Measurements from ENCODE around the gene ARMC12.
"Not testable (repeated sequence)": the region's sequence is repeated elsewhere in the genome, so short reads cannot be mapped to it uniquely, and the experiment has no call there.

The ARMC12 gene, protein sequence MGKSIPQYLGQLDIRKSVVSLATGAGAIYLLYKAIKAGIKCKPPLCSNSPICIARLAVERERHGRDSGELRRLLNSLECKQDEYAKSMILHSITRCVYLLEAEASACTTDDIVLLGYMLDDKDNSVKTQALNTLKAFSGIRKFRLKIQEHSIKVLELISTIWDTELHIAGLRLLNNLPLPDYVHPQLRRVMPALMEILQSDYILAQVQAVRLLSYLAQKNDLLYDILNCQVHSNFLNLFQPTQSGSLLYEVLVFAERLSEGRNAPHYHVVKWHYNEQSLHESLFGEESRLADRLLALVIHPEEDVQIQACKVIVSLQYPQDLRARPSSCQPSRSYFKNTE

DNA sequence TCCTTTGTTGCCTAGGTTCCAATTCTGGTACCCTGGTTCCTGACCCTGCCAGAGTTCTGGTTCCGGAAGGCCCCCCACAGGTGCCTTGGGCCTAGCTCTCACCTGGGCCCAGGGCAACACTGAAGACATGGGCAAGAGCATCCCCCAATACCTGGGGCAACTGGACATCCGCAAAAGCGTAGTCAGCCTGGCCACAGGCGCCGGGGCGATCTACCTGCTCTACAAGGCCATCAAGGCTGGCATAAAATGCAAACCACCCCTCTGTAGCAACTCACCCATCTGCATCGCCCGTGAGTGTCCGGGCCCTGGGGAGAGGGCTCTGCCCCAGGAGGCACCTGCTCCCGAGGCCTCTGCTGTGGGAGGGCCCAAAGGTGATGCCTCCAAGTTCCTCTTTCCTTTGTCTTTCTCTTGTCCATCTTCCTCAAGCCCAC lies at the start of gene ARMC12:
Gene ARMC12 (plus strand): TSS at position 51 of the 431 bp plus-strand sequence. CDS start 77 bp downstream, at position 128.
- peak within 1 kb of the TSS; percentile 95 for H3K27ac Mint-ChIP-seq
- H3K9me3 Mint-ChIP-seq, result no peaks in the 10 kb centered on the region
- H3K27me3 Mint-ChIP-seq, result no peaks in the 10 kb centered on the region
- H3K4me3 Mint-ChIP-seq, result peak within 1 kb of the TSS; percentile 60
- H3K4me1 Mint-ChIP-seq, result peaks cover 51% of the 10 kb centered on the region
- no peaks in the 10 kb centered on the region for H3K36me3 Mint-ChIP-seq

DNA sequence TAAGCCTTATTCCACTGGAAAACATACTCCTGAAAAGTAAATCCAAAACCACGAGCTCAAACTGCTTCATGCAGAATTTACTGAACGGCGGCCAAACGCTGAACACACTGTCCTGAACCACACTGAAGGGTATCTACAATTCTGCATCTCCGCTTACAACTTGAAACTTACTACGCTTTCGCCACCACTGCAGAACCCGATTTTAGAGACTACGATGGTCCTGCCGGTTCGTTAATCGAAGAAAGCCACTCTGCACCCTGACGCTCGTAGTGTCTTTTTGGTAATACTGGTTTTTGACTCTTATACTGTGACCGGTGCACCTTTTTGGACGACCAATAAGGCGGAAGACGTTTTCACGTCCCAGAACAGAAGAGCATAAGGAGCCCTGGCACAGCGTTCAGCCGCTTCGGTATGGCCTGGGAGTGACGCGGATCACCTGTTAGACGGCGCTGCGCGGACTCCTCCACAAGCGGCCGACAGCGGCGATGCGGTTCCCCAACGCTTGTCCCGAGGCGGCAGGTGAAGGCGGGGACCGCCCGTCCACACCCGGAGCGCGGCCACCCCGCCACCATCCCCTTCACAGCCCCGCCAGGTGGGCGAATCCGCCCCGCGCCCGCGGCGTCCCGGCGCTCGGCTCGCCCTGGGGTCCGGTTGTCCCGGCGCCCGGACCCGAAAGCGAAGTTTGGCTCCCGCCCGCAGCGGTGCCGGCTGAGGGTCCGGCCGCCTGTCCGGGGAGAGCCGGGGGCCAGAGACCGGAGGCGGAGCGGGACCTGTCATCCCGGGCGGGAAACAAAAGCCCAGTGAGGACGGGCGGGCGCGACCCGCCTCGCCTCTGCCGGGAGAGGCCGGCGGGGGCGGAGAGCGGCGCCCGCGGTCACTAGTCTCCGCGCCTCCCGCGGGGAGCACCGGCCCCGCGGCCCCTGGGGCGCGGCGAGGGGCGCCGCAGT lies 48.9 kb upstream of the ARMC12 start:
- H3K4me1 Mint-ChIP-seq, result peaks cover 10% of the 10 kb centered on the region
- H3K27ac Mint-ChIP-seq, result peak overlapping the region; percentile 99
- no peaks in the 10 kb centered on the region for H3K9me3 Mint-ChIP-seq
- no peaks in the 10 kb centered on the region for H3K27me3 Mint-ChIP-seq
- no peaks in the 10 kb centered on the region for H3K36me3 Mint-ChIP-seq
- H3K4me3 Mint-ChIP-seq, result peak overlapping the region; percentile 99

DNA sequence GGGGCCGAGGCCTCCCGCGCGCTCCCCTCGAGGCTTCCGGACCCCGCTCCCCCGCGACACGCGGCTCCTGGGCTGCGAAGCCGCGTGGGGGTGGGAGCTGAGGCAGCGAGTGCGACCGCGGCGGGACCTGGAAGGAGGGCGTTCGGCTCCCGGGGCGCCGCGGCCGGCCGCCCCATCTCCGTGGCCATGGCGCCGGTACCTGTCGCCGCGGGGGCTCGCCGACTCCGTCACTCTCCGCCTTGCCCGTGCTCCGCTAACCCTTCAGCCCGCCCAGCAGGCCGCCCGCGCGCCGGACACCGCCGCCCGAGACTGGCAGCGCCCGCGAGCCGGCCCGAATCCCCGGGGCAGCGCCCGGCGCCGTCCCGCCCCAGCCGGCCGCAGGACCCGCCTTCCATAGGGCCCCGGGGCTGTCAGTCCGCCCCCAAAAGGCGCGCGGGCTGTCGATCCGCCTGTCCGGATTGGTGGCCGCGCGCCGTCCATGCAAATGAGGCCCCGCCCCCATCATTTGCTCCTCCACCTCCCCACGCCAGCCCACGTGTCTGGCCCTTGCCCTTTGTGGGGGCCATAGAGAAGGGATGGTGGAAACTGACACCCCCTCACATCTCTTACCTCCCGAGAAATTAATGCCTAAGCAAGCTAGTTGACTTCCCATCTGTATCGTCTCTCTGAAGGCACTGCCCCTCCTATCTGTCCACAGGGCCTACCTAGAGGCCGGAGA lies 48.1 kb upstream of the ARMC12 start, which contains the start of gene FKBP5:
Gene FKBP5 (minus strand): TSS at position 311 of the 718 bp plus-strand sequence. CDS start 46,091 bp downstream, outside the sequence.
- Mint-ChIP-seq H3K27me3 (no peaks in the 10 kb centered on the region), H3K9me3 (no peaks in the 10 kb centered on the region), H3K27ac (peak within 1 kb of the TSS; percentile 99), H3K4me1 (peaks cover 7% of the 10 kb centered on the region), H3K4me3 (peak within 1 kb of the TSS; percentile 99), H3K36me3 (no peaks in the 10 kb centered on the region)

DNA sequence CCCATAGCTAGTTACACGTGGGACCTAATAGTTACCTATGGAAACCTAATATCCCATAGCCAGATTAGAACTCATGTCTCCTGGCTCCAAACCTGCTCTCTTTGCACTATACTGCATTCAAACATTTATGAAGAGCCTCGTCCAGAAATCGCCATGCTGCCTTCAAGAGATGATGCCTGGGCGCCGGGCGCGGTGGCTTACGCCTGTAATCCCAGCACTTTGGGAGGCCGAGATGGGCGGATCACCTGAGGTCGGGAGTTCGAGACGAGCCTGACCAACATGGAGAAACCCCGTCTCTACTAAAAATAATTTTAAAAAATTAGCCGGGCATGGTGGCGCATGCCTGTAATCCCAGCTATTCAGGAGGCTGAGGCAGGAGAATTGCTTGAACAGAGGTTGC lies 46.8 kb upstream of the ARMC12 start:
- H3K9me3 Mint-ChIP-seq, H3K36me3 Mint-ChIP-seq, H3K27me3 Mint-ChIP-seq: not testable (repeated sequence)
- H3K27ac Mint-ChIP-seq, result peak overlapping the region; percentile 51
- H3K4me1 Mint-ChIP-seq, result peaks cover 12% of the 10 kb centered on the region
- H3K4me3 Mint-ChIP-seq, result peak overlapping the region; percentile 52

DNA sequence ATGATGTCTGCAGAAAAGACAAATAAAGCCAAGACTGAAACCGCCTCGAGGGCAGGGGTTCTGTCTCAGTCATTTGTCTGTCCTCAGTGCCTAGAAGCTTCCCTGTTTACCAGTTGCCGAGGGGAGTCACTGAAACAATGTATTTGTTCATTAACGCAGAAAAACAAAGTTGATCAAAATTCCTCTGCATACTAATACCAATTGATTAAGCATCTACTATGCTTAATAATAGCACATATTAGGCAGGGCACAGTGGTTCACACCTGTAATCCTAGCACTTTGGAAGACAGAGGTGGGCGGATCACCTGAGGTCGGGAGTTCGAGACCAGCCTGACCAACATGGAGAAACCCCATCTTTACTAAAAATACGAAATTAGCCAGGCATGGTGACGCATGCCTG lies 46.3 kb upstream of the ARMC12 start:
- no peak overlapping the region for H3K27ac Mint-ChIP-seq
- H3K4me3 Mint-ChIP-seq, result no peak overlapping the region
- no peaks in the 10 kb centered on the region for H3K9me3 Mint-ChIP-seq
- no peaks in the 10 kb centered on the region for H3K27me3 Mint-ChIP-seq
- H3K4me1 Mint-ChIP-seq, result peaks cover 12% of the 10 kb centered on the region
- H3K36me3 Mint-ChIP-seq, result no peaks in the 10 kb centered on the region

DNA sequence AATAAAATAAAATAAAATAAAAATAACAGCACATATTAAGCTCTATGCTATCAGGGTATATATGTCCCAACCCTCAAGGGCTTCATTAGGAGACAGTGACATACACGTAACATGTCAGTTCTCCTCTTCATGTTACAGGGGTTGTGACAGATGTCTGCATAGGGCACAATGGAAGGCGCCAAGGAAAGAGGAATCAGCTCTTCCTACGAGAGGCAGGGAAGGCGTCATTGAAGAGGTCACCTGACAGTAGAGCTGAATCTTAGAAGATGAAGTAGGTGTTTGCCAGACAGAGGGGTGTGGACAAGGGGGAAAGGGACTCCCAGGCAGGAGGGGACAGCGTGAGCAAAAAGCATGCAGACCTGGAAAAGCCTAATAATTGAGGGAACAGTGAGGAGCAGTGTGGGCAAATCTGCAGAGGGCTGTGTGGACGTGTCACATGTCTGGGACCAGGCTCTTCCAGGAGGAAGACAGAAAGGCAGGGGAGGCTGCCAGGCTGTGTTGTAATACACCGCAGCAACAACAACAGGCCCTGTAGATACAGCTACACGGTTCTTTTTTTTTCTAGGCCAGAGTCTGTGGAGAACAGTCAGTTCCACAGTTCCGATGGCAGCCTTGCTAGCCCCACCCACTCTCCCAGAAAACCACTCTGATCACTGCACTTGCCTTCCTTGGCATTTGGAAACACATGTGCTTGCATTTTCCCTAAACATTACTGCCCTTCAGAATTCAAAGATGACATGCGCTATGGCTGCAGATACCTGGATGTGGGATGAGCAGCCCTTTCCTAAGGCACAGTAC lies 45.6 kb upstream of the ARMC12 start:
- peak overlapping the region; percentile 2 for H3K27ac Mint-ChIP-seq
- peaks cover 12% of the 10 kb centered on the region for H3K4me1 Mint-ChIP-seq
- H3K36me3 Mint-ChIP-seq, result no peaks in the 10 kb centered on the region
- H3K9me3 Mint-ChIP-seq, result no peaks in the 10 kb centered on the region
- no peak overlapping the region for H3K4me3 Mint-ChIP-seq
- no peaks in the 10 kb centered on the region for H3K27me3 Mint-ChIP-seq

DNA sequence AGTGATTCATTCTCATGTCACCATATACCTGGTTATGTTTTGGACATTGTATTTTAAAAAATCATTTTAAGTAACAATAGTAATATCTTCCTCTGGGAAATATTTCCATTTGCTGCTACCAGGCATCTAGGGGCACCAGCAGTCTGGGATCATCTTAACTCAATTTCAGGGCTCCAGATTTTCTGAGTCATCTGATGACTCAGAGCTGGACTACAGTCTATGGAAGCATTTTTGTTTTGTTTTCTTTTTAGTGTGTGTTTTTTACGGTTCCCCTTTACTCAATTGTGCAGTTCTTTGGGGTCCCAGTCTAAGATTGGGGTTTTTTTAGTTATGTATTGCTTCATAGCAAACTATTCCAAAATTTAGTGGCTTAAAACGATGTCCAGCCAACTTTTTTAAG lies 42.4 kb upstream of the ARMC12 start:
- H3K9me3 Mint-ChIP-seq, result no peaks in the 10 kb centered on the region
- H3K27me3 Mint-ChIP-seq, result no peaks in the 10 kb centered on the region
- H3K36me3 Mint-ChIP-seq, result no peaks in the 10 kb centered on the region
- no peak overlapping the region for H3K4me3 Mint-ChIP-seq
- peaks cover 8% of the 10 kb centered on the region for H3K4me1 Mint-ChIP-seq
- H3K27ac Mint-ChIP-seq, result no peak overlapping the region

DNA sequence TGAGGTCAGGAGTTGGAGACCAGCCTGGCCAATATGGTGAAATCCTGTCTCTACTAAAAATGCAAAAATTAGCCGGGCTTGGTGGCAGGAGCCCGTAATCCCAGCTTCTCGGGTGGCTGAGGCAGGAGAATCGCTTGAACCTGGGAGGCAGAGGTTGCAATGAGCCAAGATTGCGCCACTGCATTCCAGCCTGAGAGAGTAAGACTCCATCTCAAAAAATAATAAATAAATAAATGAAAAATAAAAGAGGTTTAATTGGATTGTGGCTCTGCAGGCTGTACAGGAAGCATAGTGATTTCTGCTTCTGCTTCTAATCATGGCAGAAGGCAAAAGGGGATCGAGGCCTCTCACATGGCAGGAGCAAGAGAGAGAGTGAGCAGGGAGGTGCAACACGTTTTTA lies 38.4 kb upstream of the ARMC12 start:
- H3K9me3 Mint-ChIP-seq, H3K36me3 Mint-ChIP-seq, H3K4me3 Mint-ChIP-seq, H3K27ac Mint-ChIP-seq, H3K4me1 Mint-ChIP-seq, H3K27me3 Mint-ChIP-seq: not testable (repeated sequence)

DNA sequence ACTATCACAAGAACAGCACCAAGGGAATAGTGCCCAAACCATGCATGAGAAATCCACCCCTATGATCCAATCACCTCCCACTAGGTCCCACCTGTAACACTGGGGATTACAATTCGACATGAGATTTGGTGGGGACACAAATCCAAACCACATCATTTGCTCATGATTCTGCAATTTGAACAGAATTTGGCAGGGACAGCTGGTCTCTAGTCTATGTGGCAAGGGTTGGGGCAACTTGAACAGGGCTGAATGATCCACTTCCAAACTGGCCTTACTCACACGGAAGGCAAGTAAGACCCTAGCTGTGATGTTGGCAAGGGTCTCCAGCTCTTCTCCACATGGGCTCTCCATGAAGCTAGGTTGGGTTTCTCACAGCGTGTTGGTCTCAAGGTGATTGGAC lies 38.0 kb upstream of the ARMC12 start:
- Mint-ChIP-seq H3K9me3 (no peaks in the 10 kb centered on the region), H3K36me3 (no peaks in the 10 kb centered on the region), H3K27me3 (no peaks in the 10 kb centered on the region), H3K4me1 (peaks cover 5% of the 10 kb centered on the region), H3K27ac (no peak overlapping the region), H3K4me3 (no peak overlapping the region)

DNA sequence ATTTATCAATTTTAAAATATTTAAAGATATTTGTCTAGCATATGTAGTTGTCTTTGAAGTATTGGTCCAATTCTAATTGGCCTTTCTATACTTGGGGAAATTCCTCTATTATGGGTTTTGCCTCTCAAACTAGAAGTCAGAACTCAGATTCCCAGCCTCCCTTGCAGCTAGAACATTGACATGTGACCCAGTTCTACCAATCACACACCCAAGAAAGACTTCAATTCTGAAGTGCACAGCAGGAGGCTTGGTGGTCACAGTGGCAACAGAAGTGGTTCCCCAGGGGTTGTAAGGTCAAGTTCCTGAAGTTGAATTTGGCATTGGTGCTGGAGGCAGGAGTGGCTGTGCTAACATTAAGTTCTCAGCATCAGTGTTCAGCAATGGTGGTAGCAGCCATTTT lies 33.3 kb upstream of the ARMC12 start:
- Mint-ChIP-seq H3K9me3 (no peaks in the 10 kb centered on the region), H3K4me3 (no peak overlapping the region), H3K27ac (no peak overlapping the region), H3K27me3 (no peaks in the 10 kb centered on the region), H3K36me3 (no peaks in the 10 kb centered on the region), H3K4me1 (no peaks in the 10 kb centered on the region)

DNA sequence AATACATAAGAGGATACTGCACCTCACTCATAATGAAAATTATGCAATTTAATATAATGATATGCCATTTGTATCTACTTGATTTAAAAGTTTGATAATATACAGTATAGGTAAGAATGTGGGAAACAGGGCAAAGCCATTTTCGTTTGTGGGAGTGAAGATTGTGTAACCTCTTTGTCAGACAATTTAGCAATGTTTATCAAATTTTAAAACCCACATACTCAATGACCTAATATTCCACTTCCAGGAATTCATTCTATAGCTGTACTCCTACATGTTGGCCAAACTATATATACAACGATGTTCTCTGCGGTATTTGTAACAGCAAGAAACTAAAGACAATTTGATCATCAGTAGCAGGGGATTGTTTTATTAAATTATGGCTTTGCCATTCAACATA lies 30.4 kb upstream of the ARMC12 start:
- no peaks in the 10 kb centered on the region for H3K27me3 Mint-ChIP-seq
- no peak overlapping the region for H3K27ac Mint-ChIP-seq
- H3K4me3 Mint-ChIP-seq, result no peak overlapping the region
- H3K9me3 Mint-ChIP-seq, result peaks cover 5% of the 10 kb centered on the region
- peaks cover 5% of the 10 kb centered on the region for H3K36me3 Mint-ChIP-seq
- peaks cover 14% of the 10 kb centered on the region for H3K4me1 Mint-ChIP-seq

DNA sequence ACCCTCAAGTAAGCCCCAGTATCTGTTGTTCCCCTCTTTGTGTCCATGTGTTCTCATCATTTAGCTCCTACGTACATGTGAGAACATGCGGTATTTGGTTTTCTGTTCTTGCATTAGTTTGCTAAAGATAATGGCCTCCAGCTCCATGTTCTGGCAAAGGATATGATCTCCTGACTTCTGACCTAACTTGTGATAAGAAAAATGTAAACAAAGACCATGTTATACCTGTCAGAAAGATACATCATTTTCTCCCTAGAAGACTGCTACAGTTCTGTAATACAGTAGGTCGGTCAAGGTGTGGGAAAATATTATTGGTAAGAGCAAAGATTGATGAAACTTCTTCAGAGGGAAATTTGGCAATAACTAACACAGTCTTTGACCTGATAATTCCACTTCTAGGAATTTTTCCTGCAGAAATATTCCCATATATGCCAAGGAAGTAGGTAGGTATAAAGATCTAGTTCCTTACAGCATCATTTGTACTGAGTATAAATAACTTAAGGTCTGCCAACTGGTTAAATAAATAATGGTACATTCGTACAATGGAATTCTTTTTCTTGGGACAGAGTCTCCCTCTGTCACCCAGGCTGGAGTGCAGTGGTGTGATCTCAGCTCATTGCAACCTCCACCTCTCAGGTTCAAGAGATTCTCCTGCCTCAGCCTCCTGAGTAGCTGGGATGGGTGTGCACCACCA lies 29.0 kb upstream of the ARMC12 start:
- Mint-ChIP-seq H3K4me3 (no peak overlapping the region), H3K36me3 (peaks cover 5% of the 10 kb centered on the region), H3K27ac (no peak overlapping the region), H3K4me1 (peaks cover 15% of the 10 kb centered on the region), H3K27me3 (no peaks in the 10 kb centered on the region), H3K9me3 (peaks cover 5% of the 10 kb centered on the region)

DNA sequence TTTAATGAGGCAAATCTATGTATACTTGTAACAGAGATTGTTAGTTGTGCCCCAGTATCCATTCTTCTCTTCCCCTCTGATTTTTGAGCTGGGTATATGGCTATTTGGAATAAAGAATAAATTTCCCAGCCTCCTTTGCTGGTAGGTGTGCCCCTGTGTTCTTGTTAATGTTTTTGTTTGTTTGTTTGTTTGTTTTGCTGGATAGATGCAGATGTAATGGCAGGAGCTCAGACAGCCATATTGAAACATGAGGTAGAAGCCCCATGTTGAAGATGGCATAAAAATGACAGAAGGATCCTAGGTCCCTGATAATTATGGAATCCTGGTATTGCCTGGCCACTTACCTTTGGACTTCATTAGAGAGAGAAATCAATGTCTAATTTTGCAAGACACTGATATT lies 28.2 kb upstream of the ARMC12 start:
- Mint-ChIP-seq H3K36me3 (peaks cover 5% of the 10 kb centered on the region), H3K4me3 (no peak overlapping the region), H3K27ac (no peak overlapping the region), H3K27me3 (no peaks in the 10 kb centered on the region), H3K4me1 (peaks cover 22% of the 10 kb centered on the region), H3K9me3 (peaks cover 5% of the 10 kb centered on the region)

DNA sequence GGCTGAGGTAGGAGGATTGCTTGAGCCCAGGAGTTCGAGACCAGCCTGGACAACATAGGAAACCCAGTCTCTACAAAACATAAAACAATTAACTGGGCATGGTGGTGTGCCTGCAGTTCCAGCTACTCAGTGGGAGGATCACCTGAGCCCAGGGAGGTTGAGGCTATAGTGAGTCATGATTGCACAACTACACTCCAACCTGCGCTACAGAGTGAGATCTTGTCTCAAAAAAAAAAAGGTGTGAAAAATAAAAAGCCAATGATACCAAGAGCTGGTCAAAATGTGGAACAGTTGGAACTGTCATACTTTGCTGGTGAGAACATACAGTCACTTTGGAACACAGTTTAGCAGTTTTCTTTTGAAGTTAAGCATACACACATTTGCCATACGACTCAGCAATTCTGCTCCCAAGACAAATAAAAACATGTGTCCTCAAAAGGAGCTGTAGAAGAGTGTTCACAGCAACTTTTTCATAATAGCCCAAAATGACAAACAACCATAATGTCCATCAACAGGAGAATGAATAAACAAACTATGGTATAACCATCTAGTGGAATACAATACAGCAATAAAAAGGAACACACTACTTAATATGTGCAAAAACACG lies 26.5 kb upstream of the ARMC12 start:
- H3K36me3 Mint-ChIP-seq, result peaks cover 5% of the 10 kb centered on the region
- H3K4me3 Mint-ChIP-seq, result no peak overlapping the region
- H3K27me3 Mint-ChIP-seq, result no peaks in the 10 kb centered on the region
- peaks cover 5% of the 10 kb centered on the region for H3K9me3 Mint-ChIP-seq
- peak overlapping the region; percentile 86 for H3K27ac Mint-ChIP-seq
- peaks cover 27% of the 10 kb centered on the region for H3K4me1 Mint-ChIP-seq

Measured in activated naive CD4-positive, alpha-beta T cell treated with anti-CD3 and anti-CD28 coated beads, Interleukin-2, amount 50 U/mL, for 24 hours (primary cell).